Measurements from ENCODE around the gene A1BG.

Gene A1BG

DNA sequence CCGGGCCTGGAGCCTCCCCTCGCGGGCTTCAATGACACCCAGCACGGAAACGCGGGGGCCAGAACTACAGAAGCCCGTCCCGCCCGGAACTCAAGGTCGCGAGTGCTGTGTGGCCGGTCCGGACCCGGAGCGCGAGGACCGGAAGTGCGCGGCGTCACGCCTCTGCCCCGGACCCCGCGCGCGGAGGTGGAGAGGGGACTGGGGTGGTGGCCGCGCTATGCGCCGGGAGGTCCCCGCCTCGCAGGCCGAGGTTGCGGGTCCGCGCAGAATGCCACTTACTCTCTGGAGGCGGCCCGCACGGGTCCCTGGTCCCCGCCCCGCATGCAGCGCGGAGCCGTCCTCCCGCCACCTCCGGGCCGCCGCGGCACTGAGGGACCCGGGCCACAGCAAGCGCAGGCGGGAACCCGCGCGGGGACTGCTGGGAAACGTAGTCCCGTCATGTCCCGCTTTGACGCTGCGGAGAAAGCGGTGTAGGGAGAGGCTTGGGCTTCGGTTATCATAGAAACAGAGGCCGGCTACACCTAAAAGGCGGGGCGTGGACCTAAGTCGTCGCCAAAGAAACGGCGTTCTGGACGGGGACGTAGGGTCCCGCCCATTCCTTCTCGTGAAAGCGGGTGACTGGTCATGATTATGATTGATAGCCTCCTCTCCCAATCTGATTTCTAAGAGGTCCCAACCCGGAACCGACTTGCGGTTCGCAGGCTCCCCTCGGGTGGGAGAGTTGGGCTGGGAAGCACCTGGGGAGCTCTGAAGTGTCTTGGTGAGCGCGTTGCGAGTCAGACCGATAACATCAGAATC lies 27.6 kb upstream of the A1BG start, which contains the start of gene ZNF837 (continued):
- TF ChIP-seq, protein P1, sequence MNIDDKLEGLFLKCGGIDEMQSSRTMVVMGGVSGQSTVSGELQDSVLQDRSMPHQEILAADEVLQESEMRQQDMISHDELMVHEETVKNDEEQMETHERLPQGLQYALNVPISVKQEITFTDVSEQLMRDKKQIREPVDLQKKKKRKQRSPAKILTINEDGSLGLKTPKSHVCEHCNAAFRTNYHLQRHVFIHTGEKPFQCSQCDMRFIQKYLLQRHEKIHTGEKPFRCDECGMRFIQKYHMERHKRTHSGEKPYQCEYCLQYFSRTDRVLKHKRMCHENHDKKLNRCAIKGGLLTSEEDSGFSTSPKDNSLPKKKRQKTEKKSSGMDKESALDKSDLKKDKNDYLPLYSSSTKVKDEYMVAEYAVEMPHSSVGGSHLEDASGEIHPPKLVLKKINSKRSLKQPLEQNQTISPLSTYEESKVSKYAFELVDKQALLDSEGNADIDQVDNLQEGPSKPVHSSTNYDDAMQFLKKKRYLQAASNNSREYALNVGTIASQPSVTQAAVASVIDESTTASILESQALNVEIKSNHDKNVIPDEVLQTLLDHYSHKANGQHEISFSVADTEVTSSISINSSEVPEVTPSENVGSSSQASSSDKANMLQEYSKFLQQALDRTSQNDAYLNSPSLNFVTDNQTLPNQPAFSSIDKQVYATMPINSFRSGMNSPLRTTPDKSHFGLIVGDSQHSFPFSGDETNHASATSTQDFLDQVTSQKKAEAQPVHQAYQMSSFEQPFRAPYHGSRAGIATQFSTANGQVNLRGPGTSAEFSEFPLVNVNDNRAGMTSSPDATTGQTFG (tag by site-specific recombination; IDR thresholded peaks at IDR 0.05; ENCODE audit: borderline replicate concordance) = peak; percentile 90; the same call in 1 of the 2 replicates
- TF ChIP-seq ZNF302 (tag by site-specific recombination; IDR thresholded peaks at IDR 0.05; ENCODE audit: low read depth) = no peak
- TF ChIP-seq ZNF792 (tag by site-specific recombination; IDR thresholded peaks at IDR 0.05) = 0 out of 2 replicates have a peak, but pooled peaks have one; percentile 64
- TF ChIP-seq ZNF292 (tag by site-specific recombination; IDR thresholded peaks at IDR 0.05; ENCODE audit: borderline replicate concordance, low read depth) = no peak
- peak; percentile 79 for TF ChIP-seq ZNF324 (tag by site-specific recombination; IDR thresholded peaks at IDR 0.05)
- TF ChIP-seq, protein P2, sequence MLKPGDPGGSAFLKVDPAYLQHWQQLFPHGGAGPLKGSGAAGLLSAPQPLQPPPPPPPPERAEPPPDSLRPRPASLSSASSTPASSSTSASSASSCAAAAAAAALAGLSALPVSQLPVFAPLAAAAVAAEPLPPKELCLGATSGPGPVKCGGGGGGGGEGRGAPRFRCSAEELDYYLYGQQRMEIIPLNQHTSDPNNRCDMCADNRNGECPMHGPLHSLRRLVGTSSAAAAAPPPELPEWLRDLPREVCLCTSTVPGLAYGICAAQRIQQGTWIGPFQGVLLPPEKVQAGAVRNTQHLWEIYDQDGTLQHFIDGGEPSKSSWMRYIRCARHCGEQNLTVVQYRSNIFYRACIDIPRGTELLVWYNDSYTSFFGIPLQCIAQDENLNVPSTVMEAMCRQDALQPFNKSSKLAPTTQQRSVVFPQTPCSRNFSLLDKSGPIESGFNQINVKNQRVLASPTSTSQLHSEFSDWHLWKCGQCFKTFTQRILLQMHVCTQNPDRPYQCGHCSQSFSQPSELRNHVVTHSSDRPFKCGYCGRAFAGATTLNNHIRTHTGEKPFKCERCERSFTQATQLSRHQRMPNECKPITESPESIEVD (tag by site-specific recombination; IDR thresholded peaks at IDR 0.05) = no peak; the same call in 1 of the 2 replicates
- TF ChIP-seq ZBTB8A (tag by site-specific recombination; IDR thresholded peaks at IDR 0.05) = peak; percentile 59
- no peak for TF ChIP-seq ZNF670 (tag by site-specific recombination; IDR thresholded peaks at IDR 0.05; ENCODE audit: low read depth)
- TF ChIP-seq, protein P3, sequence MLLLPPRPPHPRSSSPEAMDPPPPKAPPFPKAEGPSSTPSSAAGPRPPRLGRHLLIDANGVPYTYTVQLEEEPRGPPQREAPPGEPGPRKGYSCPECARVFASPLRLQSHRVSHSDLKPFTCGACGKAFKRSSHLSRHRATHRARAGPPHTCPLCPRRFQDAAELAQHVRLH (tag by site-specific recombination; IDR thresholded peaks at IDR 0.05) = peak; percentile 96
- peak; percentile 80; the same call in 1 of the 2 replicates for TF ChIP-seq ZFP41 (tag by site-specific recombination; IDR thresholded peaks at IDR 0.05; ENCODE audit: borderline replicate concordance)
- TF ChIP-seq SP3 (tag by site-specific recombination; IDR thresholded peaks at IDR 0.05) = peak; percentile 92
- TF ChIP-seq SALL2 (tag by site-specific recombination; IDR thresholded peaks at IDR 0.05; ENCODE audit: borderline replicate concordance) = peak; percentile 58; the same call in 1 of the 2 replicates
- no peak for TF ChIP-seq ZNF221 (tag by site-specific recombination; IDR thresholded peaks at IDR 0.05; ENCODE audit: borderline replicate concordance)
- TF ChIP-seq, protein P4, sequence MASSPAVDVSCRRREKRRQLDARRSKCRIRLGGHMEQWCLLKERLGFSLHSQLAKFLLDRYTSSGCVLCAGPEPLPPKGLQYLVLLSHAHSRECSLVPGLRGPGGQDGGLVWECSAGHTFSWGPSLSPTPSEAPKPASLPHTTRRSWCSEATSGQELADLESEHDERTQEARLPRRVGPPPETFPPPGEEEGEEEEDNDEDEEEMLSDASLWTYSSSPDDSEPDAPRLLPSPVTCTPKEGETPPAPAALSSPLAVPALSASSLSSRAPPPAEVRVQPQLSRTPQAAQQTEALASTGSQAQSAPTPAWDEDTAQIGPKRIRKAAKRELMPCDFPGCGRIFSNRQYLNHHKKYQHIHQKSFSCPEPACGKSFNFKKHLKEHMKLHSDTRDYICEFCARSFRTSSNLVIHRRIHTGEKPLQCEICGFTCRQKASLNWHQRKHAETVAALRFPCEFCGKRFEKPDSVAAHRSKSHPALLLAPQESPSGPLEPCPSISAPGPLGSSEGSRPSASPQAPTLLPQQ (tag by site-specific recombination; IDR thresholded peaks at IDR 0.05) = peak; percentile 95
- no peak for TF ChIP-seq ZNF19 (tag by site-specific recombination; IDR thresholded peaks at IDR 0.05; ENCODE audit: low read depth)
- peak; percentile 44; the same call in 1 of the 2 replicates for TF ChIP-seq GLIS1 (tag by site-specific recombination; IDR thresholded peaks at IDR 0.05)
- peak; percentile 97 for TF ChIP-seq ZFHX2 (tag by site-specific recombination; conservative IDR thresholded peaks at IDR 0.05)
- TF ChIP-seq, protein P5, sequence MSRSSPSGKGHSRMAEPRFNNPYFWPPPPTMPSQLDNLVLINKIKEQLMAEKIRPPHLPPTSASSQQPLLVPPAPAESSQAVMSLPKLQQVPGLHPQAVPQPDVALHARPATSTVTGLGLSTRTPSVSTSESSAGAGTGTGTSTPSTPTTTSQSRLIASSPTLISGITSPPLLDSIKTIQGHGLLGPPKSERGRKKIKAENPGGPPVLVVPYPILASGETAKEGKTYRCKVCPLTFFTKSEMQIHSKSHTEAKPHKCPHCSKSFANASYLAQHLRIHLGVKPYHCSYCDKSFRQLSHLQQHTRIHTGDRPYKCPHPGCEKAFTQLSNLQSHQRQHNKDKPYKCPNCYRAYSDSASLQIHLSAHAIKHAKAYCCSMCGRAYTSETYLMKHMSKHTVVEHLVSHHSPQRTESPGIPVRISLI (tag by site-specific recombination; IDR thresholded peaks at IDR 0.05) = no peak
- no peak for TF ChIP-seq ZNF521 (tag by site-specific recombination; IDR thresholded peaks at IDR 0.05)
- no peak for TF ChIP-seq ZNF140 (tag by site-specific recombination; IDR thresholded peaks at IDR 0.05)
- TF ChIP-seq, protein P6, sequence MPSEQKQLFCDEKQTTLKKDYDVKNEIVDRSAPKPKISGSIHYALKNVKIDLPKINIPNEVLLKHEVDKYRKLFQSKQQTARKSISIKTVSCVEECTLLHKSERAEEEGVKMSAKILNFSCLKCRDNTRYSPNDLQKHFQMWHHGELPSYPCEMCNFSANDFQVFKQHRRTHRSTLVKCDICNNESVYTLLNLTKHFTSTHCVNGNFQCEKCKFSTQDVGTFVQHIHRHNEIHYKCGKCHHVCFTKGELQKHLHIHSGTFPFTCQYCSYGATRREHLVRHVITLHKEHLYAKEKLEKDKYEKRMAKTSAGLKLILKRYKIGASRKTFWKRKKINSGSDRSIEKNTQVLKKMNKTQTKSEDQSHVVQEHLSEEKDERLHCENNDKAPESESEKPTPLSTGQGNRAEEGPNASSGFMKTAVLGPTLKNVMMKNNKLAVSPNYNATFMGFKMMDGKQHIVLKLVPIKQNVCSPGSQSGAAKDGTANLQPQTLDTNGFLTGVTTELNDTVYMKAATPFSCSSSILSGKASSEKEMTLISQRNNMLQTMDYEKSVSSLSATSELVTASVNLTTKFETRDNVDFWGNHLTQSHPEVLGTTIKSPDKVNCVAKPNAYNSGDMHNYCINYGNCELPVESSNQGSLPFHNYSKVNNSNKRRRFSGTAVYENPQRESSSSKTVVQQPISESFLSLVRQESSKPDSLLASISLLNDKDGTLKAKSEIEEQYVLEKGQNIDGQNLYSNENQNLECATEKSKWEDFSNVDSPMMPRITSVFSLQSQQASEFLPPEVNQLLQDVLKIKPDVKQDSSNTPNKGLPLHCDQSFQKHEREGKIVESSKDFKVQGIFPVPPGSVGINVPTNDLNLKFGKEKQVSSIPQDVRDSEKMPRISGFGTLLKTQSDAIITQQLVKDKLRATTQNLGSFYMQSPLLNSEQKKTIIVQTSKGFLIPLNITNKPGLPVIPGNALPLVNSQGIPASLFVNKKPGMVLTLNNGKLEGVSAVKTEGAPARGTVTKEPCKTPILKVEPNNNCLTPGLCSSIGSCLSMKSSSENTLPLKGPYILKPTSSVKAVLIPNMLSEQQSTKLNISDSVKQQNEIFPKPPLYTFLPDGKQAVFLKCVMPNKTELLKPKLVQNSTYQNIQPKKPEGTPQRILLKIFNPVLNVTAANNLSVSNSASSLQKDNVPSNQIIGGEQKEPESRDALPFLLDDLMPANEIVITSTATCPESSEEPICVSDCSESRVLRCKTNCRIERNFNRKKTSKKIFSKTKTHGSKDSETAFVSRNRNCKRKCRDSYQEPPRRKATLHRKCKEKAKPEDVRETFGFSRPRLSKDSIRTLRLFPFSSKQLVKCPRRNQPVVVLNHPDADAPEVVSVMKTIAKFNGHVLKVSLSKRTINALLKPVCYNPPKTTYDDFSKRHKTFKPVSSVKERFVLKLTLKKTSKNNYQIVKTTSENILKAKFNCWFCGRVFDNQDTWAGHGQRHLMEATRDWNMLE (tag by site-specific recombination; conservative IDR thresholded peaks at IDR 0.05; ENCODE audit: low read depth) = peak; percentile 64
- TF ChIP-seq BCL11B (tag by site-specific recombination; IDR thresholded peaks at IDR 0.05; ENCODE audit: low read depth) = no peak; the same call in 1 of the 2 replicates
- TF ChIP-seq ZNF544 (tag by site-specific recombination; IDR thresholded peaks at IDR 0.05) = no peak
- peak; percentile 31; the same call in 1 of the 2 replicates for TF ChIP-seq ZNF350 (tag by site-specific recombination; IDR thresholded peaks at IDR 0.05)
- TF ChIP-seq HOXD13 (CRISPR knock-in tag; IDR thresholded peaks at IDR 0.05; ENCODE audit: borderline replicate concordance) = peak; percentile 88
- TF ChIP-seq ZNF416 (tag by site-specific recombination; IDR thresholded peaks at IDR 0.05) = no peak; the same call in 1 of the 2 replicates

Data from HEK293 (cell line).